DMS79 (cell line): ENCODE measurements around the gene TSPAN5.

Source experiments
- DNase-seq: peaks from one replicate; lab custom pipeline; 2025; lab: John Stamatoyannopoulos, UW

The TSPAN5 gene

DNA sequence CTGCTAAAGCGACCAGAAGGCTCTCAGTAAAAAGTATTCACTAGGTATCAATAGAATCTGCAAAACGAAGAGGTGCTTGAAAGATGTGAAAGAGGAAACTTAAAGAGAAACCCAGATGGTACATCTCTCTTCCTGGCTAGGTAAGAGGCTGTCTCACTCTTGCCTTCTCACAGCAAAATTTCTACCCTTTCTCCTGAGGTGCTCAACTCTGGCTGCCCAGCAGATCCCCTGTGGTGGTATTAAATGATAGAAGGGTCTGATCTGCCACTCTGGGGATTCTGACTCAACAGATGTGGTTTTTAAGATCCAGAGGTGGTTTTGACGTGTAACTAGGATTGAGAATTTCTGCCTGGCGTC is 14.9 kb upstream of the TSPAN5 start:
- DNase-seq: no peak

DNA sequence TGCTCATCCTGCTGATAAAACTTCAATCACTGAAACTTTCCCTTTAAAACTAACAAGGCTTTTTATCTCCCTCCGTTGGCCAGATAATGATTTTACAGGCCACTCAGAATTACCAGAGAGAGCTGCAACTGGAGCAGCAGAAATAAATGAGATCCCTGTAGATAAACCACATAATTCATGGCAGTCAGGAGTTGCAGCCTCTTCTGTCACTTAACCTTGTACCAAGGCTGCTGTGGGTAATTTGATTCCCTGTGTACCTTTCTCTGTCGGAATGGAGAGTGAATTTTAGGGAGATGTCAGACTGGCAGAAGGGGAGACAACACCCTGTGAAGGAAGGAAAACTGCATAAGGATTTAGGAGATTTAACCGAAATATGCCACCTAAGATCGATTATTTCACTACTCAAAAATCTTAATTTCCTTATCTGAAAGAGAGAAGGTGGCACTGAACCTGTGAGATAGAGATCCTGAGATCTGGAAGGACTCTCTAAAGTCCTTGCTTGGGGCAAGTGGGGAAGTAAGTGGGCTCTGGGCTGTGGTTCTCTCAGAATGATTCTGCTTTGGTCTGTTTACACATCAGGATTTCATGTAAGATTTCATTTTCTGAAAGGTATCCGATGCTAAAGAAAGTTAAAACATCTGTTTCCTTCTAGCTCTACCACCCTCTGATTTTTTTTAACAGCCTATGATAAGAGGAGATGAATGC is 14.3 kb upstream of the TSPAN5 start:
- DNase-seq: no peak

DNA sequence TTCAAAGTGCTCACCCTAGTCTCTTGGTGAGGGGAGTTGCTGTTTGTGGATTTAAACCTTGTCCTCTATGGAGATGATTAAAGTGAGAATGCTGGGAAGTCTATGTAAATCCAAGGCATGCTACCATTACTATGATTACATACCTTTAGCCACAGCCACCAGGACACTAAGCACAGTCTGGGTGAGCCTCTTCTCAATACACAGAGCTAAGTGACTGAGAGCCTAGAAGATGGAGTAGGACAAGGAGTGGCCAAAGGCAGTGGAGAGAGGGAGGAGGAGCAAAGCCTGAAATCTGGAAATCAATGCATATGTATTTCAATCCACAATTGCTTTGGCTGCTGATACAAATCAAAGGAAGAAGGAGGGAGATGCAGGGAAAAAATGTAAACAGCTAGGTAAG is 12.7 kb upstream of the TSPAN5 start:
- DNase-seq: no peak

DNA sequence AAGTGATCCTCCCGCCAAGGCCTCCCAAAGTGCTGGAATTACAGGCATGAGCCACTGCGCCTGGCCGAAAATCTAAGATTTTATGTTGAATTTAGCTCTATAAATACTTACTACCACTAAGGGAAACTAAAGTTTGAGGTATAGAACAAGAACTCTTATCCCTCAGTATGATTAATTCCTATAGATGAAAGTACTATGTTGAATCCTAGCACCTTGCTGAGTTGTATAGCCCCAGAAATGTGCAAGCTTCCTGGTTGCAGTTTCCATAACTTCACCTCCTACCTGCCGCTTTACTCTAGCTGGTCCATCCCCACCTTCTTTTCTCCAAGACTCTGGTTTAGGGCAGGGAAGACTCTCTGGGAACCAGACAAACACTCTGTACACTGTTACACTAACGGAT is 11.8 kb upstream of the TSPAN5 start:
- no peak for DNase-seq

DNA sequence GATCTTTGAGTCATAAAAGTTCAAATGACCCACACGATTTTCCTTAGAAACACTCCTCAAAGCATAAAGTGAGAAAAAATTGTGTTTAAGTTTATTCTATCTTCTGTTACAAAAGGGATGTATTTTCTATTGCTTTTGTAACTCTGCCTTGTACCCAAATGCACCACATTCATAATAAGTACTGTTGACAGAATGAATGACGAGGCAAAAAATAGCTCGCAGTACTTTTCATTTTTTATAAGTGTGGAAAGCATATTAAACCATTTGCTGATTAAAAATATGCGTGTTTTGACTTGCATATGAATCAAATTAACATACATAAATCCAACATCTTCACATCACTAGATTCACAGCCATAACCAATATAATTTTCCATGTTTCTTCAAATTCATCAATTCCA is 11.2 kb upstream of the TSPAN5 start:
- no peak for DNase-seq

DNA sequence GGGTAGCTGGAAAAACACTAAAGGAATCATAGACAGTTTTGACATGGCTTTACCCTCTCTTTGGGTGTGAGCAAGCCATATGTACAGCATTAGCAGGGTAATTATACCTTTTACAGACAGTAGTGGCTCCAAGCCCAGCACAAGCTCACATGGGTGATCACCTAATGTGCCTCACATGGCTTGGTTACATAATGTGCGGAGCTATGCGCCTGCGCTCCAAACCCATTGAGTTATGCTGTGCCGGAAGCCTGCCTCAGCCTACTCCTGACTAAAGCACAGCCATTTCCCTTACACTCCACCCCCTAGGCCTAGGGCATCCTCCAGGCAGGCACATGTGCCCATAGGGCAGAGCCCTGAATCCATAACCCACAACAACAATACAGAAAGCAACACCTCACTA is 6.5 kb upstream of the TSPAN5 start:
- no peak for DNase-seq

DNA sequence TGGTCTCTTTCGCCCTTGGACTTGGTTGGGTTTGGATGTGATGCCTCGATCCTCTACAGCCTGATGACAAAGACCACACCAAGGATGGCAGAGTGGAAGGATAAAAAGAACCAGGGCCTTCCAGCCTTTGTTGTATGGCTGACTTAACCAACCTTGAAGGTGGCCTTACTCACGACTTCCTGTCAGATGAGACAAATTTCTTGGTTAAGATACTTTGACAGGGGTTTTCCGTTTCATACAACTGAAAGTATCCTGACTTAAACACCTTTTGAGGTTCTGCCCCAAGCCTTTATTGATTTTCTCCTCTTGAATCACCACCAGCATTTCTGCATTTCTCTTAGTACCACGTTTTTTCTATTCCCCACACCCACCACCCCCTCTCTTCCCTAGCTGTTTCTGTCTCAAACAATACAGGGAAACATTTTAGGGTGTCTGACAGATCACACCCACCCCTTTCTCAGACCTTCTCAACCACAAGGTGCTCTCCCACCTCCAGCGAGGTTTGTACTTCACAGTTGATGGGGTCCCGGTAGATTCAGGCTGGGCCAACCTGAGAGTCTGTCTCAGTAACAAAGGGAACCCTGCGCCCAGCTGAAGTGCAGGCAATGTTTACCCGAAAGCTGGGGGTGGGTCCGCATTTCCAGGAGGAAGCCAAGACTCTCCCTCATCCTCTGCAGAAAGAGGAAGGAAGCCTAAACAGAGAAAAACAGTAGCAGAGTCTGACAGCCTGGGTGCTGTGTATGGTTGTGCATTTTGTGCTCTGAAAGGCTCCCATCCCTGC is 5.0 kb upstream of the TSPAN5 start:
- no peak for DNase-seq

DNA sequence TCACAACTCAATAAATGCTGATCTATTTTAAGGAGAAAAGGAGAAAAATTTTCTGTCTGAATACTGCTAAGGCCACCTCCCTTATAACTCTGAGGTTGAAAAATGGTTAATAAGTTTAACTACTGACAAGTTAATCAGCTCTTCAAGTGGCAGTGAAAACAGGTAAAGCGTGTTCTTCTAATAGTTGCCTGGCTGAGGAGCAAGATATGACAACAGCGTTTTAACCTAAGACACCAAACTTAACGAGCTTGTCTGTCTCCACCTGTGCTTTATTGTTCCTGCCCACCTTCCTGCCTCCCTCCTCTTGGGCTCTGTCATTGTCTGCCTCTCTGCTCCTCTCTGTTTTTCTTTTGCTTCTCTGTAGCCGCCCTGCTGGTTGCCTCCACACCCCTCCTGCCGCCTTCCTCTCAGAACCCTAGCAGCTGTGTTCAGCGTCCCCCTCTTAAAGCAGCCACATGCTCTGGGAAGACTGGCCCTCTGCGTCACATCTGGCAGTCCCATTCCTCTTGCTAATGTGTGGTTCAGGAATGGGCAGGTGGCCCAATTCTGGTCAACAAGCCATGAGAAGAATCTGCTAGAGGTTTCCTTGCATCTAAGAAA is 4.3 kb upstream of the TSPAN5 start:
- DNase-seq: no peak

DNA sequence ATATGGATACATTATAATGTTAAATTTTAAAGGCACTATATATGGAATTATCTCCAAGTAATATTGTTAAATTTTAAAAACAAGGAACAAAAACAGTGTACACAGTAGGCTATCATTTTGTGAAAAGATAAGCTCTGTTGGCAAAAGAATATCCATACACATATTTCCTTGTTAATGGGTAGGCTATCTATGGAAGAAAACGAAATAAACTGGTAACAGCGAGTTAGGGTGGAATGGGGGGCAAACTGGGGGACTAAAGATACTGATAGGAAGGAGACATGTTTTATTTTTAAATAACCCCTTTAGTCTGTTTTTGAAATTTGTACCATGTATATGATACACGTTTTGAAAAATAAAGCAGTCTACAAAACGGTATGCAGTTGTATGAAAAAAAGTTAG is 3.6 kb upstream of the TSPAN5 start:
- no peak for DNase-seq

DNA sequence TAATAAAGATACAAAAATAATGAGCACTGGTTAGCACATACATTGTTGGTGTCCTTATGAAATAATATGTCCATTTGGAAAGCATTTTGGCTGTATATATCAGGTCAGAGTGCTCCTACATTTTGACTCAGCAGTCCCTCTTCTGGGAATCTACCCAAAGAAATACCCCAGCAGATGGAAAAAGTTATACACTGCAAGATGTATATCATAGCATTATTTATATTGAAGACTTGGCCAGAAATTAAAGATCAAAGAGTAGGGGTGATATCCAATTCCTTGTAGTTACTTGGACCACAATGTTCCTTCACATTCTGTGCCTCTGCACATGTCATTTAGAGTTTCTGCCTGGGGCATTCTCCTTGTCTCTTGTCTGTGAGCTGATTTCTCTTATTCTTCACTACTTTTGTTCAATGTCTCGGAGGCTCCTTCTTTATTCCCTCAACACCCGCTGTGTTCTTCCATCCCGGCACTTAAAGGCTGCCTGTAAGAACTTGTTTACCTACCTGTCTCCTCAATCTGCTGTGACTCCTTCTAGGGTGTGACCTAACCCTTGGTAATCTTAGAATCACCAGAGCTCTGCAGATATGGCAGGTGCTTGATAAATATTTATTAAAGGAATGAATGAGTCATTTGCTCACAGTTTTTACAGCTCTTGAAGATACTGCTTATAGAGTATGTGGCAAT is 3.1 kb upstream of the TSPAN5 start:
- DNase-seq: no peak

DNA sequence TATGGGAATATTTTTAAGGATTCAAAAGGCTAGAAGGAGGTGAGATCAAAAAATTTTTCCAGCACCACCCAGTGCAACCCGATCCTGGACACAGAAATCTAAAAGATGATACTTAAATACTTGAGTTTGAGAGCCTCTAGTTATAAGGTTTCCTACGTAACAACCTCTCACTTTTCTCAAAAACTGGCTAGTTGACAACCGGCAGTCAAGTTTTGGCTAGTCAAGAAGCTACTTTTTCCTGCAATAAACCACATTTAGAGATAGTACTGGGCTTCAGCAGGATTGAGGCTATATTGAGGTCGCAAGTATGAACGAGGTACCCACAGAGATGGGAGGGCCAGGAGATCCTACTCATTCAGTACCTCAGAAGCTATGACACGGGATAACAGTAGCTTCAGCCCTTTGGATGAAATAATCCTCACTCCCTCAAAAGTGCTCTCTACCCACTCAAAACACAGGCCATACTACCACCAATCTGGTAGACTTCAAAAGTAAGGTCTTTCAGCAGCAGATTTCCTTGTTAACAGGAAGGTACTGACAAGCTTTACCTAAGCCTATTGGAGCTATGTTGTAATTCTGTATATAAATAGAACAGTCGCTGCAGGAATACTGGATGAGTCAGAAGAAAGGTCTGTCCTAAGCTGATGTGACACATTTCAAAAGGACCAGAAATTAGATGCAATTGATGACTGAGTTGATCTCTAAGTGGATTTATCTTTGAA is 1.5 kb upstream of the TSPAN5 start:
- DNase-seq: no peak

DNA sequence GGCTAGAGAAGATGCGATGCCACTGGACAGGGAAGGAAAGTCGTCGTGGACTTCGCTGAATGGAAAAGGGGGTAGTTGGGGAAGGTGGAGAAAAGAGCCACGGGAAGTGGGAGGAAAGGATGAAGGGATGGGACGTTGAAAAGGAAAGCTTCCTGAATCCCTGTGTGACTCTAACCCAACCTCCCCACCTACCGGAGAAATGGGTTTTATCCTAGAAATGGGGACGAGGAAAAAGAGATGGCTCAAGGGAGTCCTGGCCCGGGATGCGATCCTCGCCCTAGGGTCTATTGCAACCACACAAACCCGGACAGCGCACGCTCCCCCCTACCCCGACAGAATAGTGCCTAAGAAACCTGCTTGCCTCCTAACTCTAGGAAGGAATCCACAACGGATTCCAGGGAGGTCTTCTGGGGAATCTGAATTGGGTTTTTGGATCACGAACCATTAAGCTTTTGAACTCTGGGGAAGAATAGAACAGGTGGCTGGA is 738 bp upstream of the TSPAN5 start:
- DNase-seq: no peak

DNA sequence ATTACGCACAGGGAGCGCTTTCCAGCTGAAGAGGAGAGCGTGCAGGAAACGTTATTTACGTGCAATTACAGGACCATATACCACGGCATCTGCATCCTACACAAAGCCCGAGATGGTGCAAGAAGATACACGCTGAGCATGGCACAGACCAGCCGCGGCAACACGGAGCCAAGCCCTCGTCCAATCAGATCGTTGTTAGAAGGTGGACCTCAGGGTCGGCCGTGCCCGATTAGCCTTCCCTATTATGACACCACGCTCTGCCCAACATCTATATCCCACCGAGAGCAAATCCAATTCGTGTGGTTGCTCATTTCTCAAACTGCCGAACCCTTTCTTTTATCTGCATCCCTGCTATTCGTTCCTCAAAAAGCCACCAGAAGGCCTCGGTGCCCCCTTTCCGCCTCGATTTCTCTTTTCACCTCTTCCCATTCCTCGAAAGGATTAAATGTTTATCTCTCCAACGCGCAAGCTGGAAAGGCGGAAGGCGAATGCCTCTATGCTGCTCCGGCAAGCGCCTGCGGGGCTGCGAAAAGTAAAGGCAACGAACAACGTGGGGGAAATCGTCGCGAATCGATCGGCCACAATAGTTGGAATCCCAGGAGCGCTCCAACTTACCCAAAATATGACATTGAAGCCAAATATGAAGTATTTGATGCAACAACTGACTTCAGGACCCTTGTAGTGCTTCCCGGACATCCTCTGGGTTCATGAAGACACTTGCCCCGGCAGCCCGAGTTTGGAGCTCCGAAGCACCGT is 702 bp downstream of the TSPAN5 start:
- DNase-seq: no peak

DNA sequence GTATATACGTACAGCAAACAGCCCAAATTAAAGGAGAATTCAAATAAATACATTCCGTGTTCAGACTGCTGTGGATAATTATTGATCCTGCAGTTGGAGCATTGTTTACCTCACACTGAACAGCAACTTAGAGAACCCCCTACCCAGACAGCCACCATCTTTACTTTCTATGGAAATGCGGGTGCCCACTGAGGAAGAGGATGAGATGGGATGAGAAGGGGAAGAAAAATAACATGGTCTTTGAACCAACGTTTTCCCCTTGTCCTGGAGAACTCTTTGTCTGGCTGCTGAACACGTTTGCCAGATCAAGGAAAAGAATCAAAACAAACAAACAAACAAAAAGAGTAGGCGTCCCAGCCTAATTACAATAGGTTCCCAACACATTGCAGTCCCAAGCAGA is 1.5 kb downstream of the TSPAN5 start:
- DNase-seq: no peak

DNA sequence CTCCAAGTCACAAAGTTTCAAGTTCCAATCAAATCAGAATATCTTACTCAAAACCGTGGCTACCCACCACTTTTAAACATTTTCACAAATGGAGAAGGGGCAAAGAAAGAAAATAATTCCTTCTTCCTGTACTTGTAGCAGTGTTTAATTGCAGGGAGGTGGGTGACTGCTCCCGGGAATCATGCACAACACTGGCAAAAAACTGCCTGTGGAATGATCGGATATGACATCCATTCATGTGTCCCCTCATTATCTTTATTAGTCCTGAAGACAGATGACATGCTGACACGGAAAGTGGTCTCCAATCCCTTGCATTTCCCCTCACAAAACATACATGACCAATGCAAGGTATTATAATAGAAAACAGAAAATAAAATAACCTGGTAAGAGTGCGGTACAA is 2.0 kb downstream of the TSPAN5 start:
- no peak for DNase-seq

DNA sequence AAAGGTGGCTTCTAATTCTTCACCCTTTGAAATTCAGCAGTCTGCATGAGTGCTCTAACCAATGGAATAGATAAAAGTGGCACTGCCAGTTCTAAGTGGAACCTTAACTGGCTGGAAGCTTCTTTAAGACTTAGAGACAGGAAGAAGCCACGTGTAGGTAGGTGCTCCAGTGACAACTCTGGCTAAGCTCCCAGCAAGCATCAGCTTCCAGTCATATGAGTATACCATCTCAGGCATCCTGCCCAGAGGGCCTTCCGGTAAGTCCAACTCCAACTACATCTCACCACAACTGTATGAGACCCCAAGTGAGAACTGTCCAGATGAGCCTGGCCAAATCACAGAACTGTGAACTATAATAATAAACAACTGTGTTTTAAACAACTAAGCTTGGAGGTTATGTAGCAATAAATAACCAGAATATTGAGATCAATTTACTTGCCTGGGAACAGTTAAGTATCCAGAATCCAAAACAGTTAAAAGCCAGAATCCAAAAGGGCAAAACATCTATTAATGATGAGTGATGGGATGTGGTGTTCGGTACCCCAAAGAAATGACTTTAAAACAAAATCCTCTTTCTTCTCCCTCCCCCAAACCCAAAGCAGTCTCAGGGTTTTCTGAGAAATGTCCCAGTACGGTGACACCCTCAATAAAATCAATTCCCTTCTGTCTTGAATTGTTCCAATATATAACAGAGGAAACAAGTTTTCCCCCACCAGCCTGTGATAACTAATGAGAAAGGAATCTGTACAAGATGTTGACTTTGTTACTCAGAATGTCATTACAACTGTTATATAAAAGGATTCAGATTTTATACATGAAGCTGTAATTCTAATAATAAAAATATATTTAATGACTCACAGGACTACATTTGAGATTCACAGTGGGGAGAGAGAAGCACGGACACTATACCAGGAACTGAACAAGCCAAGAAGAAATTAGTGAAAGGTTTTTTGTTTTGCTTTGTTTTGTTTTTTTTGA is 4.2 kb downstream of the TSPAN5 start:
- DNase-seq: no peak

DNA sequence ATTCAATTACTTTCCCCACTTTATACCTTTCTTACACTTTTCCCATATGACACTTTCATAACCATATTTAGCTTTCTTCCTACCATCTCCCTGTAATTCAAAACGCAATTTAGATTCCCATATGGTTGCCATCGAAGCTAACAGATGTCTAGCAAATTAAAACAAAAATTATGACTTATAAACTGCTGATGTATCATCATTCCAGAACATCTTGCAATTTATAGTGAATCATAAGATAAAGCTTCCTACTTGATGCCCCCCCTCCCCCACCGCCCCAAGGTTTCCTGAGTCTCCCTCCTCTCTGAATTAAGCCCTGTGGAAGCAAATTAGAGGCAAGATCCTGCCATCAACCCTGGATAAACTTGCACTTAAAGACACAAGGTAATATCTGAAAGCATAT is 5.4 kb downstream of the TSPAN5 start:
- no peak for DNase-seq

DNA sequence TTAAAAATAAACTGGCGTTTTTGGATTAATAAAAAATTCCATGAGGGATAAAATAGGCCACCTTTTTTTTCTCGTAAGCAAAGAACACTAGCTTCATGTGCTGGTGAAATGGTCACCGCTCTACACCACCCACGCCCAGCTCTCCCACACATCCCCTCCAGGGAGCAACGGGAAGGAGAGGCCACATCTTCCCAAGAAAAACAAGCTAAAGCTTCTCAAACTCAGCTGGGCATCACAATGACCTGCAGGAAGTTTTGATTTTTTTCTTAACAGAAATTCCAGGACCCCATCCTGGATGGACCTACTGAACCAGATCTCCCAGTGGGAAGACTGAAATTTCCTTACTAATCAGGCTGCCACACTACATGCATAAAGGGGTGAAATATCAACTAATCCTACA is 9.8 kb downstream of the TSPAN5 start:
- DNase-seq: no peak

DNA sequence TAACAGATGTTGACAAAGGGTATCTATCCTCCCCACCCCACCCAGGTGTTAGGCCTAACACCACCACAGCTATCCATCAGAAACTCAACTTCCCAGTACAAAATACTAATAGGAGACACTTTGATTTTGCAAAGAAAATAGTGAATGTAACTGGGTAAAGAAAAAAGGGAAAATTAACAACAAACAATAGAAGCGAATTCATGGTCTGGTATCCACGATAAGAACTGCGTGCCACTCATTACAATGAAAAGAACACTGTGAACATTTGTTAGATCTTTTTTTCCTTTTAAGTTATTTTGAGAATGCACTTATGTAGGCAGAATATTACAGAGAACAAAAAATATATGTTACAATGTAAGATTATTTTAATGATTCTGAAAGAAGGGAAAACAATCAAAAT is 12.0 kb downstream of the TSPAN5 start:
- DNase-seq: no peak

DNA sequence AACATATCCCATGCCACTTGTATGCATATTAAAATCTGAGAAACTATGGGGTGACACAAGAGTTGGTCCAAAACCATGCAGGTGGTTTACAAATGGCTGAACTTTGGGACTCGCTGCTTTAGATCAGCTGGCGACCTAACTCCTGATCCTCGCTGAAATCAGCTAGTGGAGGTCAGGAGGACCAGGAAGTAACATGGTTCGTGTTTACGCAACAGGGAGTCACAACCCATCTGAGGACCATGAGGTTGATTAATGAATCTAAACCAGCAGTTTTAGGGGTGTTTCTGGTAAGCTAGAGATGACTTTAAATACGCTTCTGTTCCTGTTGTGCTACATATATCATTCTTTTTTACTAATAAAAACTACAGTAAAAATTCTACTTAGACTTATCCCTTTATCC is 12.9 kb downstream of the TSPAN5 start:
- DNase-seq: no peak
